ENCODE data around the gene EIF3J.

EIF3J gene

GRCh38 chr15:44591326-44591725 is 54.4 kb downstream of the EIF3J start:
- DNase-seq (ENCODE audit: low read depth in 1 of 2, low spot score in 1 of 2) = no peak

- DNase-seq (ENCODE audit: low read depth in 1 of 2, low spot score in 1 of 2) = no peak
Observed at GRCh38 chr15:44593042-44593736, 56.2 kb downstream of the EIF3J start.

GRCh38 chr15:44595246-44595645 is 58.3 kb downstream of the EIF3J start:
- DNase-seq (ENCODE audit: low read depth in 1 of 2, low spot score in 1 of 2) = no peak

- DNase-seq (ENCODE audit: low read depth in 1 of 2, low spot score in 1 of 2) = no peak
Observed at GRCh38 chr15:44595656-44596510, 58.9 kb downstream of the EIF3J start.

- no peak for DNase-seq (ENCODE audit: low read depth in 1 of 2, low spot score in 1 of 2)
Observed at GRCh38 chr15:44596511-44597010, 59.6 kb downstream of the EIF3J start.

GRCh38 chr15:44598066-44598465 is 61.1 kb downstream of the EIF3J start:
- no peak for DNase-seq (ENCODE audit: low read depth in 1 of 2, low spot score in 1 of 2)

GRCh38 chr15:44598892-44599291 is 61.9 kb downstream of the EIF3J start:
- no peak for DNase-seq (ENCODE audit: low read depth in 1 of 2, low spot score in 1 of 2)

- DNase-seq (ENCODE audit: low read depth in 1 of 2, low spot score in 1 of 2) = no peak
Observed at GRCh38 chr15:44603126-44603525, 66.2 kb downstream of the EIF3J start.

GRCh38 chr15:44606740-44607139 is 69.8 kb downstream of the EIF3J start:
- no peak for DNase-seq (ENCODE audit: low read depth in 1 of 2, low spot score in 1 of 2)
